NCI-H187 (cell line): ENCODE results near the gene RNF145.

ENCODE experiments used
- DNase-seq, 2 experiments: peaks; one replicate each; lab custom pipeline; 2025; lab: John Stamatoyannopoulos, UW

Gene RNF145

DNA sequence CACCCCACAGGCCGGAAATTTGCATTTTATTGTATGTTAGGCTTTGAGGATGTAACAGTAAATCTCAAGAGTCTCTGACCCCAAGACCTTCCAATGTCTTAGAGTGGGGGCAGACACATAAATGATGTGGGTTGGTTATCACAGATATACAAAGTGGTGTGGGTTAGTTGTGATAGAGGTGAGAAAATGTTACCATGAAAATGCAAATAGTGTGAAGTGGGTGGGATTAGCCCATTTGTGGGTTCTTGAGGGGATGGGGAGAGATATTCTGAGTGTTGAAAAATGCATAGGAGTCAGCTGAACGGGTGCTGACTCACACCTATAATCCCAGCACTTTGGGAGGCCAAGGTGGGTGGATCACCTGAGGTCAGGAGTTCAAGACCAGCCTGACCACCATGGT lies 7.9 kb upstream of the RNF145 start:
- no peak for DNase-seq

DNA sequence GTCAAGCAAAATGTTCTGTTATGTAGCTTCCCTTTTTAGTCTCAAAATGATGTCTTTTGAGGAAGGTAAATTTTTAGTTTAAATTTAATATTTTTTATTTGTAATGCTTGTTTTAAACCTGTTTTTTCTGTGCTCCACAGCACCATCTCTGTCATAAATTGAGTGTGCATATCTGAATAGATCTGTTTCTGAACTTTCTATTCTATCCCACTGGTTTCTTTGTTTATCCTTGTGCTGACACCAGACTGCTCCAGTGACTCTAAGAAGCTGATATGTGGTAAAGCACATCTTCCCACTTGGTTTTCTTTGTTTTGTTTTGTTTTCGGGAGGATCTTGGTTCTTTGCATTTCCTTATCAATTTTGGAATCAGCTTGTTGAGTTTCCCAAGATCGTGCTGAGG lies 7.1 kb upstream of the RNF145 start:
- DNase-seq, result no peak

DNA sequence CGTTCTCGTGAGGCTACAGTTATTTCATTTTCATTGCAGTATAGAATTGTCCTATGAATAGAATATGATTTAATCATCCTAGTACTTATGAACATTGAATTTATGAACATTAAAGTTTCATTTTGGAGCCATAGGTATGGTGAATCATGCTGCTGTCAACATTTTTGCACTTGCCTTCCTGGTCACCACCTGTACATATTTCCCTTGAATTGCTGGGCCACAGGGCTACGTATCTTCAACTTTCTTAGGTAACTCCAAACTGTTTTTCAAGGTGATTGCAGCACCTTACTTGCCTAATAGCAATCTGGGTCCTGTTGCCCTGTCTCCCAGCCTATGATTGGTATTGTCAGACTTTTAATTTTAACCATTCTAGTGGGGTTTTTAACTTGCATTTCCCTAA lies 6.5 kb upstream of the RNF145 start:
- no peak for DNase-seq

DNA sequence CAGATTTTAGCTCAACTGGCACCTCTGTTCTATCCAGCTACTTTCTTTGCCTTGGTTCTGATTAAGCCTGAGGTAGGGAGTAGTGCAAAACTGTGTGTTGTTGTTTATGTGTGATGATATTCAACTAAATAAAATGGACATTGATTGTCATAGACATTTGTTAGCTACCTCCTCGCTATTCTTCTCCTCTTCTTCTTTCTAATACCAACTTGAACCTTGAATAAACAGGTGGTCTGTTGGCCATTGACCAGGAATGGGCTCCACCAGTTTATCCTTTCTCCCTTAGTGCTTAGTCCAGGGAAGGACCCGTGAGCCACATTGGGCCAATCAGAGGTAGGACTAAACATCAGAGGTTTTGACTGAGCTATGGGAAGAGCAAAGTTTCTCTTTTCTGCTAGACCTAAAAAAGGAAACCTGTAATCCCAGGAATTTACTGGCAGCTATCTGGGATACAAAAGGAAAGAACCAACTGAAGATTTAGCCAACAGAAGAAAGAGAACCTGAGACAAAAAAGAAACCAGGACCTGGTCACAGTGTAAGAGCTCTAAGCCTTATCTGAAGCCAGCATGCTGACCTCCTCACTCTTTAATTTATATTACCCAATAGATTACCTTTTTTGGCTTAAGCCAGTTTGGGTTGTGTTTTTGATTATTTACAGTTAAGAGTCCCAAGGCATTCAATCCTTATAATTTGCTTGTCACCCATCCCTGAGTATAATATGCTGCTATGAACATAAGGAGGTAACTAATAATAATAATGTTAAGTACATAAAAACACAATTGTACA lies 5.3 kb upstream of the RNF145 start:
- DNase-seq, result no peak

DNA sequence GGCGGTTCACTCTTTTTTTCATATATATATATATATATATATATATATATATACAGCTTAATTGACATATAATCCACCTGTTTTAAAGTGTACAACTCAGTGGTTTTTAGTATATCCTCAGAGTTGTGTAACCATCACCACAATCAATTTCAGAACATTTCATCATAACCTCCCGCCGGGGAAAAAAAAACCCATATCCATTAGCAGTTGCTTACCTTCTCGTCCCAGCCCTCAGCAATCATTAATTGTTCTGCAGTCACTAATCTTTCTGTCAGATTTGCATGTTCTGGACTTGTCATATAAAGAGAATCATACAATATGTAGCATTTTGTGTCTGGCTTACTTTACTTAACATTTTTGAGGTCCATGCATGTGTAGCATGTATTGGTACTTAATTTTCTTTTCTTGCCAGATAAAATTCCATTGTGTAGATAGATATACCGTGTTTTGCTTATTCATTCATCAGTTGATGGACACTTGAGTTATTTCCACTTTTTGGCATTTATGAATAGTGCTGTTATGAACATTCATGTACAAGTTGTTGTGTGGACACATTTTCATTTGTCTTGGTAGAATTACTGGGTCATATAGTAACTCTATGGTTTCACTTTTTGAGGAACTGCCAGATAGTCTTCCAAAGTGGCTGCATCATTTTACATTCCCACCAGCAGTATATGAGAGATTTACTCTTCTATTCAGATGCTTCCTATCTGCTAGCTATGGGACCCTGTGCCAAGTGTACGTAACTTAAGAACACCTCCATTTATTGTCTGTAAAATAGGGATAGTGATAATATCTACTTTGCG lies 3.5 kb upstream of the RNF145 start:
- DNase-seq, result no peak

DNA sequence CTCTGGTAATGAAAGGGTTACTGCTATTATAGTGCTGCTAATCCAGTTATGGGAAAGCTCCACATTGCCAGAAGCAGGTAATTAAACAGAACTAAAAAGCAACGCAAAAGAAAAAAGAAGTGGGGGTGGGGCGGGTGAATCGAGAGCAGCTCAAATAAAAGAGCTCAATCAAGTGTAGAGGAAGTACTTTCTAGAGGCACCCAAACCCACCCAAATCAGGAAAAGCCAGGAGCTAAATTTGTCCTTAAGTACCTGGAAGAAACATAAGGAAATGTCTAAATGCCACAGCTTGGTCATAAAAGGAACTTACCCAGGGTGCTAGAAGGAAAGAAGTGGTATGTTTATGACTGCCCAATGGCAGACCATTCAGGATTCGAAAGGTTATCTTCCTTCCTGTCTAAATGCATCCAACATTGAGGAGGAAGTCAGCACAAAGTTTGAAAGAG lies 2.4 kb upstream of the RNF145 start:
- no peak for DNase-seq

DNA sequence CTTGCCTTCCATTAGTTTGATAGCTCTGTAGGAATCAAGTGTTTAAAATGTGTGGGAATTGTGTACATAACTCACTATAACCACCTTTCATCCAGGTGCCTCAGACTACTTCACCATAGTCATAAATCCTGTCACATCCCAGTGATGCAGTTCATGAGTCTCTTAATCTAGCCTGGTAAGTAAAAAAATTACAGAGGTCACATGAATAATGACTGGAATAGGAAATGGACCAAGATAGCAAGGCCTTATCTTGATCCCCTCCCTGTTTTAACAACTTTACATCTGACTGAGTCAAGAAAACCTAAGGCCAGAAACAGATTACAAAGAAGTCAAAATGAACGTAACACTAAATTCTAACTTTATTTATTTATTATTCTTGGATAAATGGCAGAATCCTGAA lies 1.5 kb upstream of the RNF145 start:
- DNase-seq, result no peak

DNA sequence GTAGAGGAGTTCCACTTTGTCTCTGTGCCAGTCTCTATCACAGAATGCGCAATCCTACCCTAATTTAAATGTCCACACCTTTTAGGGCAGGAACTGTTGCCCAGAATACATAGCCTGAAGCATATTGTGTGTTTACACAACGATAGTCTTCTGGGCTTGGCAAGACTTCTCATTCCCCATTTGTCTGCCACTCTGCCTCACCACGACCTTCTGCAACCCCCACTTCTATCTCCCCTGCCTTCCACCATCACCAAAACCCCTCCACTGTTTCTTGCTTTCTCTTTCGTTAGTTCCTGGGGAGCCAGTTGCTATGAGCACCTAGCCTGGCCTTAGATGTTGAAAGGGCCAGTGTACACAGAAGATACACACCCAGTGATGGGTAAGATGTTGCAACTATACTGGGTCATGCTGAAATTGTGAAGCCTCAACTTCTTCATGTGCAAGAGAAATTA lies 883 bp upstream of the RNF145 start:
- no peak for DNase-seq

DNA sequence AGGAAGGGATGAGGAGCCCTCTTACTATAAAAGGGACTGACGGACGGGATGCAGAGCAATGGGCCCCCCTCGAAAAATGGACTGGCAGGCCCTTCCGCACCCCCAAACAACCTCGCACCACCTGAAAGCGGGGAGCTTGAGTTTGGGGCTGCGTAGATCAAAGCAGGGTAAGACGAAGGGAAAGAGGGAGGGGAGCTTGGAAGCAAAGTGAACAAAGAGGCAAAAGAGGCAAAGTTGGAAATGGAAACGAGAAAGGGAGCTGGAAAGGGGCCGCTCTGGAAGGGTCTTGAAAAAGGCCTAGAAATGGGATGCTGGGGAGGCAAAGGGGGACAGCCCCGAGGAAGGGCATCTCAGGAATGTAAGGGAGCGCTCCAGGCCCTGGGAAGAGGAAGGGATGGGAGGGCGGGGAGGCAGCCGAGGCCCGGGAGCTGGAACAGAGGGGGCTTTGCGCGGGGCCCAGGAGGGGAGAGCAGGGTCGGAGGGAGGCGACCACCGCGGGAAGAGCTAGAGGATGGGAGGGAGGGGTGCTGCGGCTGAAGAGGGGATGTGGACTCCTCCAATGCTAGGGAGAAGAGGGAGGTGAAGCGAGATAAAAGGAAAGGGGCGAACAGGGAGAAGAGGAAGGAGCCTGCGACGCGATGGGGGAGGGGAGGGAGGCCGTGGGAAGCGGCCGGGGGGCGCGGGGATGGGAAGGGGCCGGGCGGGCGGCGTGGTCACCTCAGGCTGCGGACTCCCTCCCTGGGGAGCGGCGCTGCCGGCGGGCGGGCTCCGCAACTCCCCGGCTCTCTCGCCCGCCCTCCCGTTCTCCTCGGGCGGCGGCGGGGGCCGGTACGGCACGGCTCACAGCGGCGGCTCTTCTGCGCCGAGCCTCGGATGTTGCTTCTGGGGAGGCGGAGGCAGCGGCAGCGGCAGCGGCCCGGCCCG lies 577 bp downstream of the RNF145 start:
- no peak for DNase-seq

DNA sequence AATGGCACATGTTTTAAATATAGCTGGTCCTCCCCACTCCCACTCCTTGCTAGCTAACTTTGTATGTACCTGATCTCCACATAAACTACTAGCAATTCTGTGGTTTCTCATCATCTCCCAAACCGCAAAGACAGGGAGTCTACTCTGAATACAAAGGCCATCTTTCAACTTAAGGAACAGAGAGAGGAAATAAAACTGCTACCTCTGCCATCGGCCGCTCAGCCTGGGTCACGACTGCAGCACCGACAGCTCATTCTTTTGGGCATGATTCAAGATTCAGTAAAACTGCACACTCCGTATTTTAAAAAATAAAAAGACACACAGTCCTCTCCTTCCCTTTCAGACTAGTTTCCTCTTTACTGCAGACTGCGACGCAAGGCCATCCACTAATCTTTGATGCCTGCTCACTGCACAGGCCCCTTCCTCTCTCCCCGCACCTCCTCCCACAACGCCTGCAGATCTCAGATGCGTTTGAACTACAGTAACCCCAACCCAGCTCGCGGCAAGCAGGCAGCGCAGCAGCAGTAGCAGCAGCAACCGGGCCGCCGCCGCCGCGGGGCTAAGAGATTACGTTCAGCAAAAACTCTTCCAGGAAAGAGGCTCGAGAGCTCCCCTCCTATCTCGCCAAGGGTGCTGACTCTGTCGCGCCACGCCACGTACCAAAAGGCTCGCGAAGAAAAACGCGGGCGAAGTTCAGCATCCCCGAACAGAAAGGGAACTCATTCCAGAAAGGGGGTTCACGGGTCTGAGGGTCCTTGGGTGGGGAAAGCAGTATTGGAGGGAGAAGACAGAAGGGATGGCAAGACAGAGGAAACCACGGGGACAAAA lies 1.5 kb downstream of the RNF145 start:
- DNase-seq, result peak; percentile 14 to 37

DNA sequence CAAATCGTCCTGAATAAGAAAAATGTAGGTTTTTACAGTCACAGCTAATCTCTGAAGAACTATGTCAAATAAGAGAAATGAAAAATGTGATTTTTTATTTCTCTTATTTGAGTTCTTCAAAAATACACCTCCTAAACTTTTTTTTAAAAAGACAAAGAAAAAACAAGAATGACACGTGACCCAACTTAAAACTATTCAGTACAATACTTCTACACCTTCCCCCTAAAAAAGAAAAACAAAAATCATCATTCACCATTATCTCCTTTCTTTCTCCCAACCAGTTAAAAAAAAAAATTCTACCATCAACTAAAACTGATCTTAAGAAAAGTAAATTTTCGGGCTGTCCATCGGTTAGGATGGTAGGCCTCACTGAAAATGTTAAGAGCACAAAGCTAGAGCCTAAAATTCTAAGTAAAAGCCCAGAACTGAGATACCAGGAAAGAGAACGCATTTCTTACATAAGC lies 2.1 kb downstream of the RNF145 start:
- no peak for DNase-seq

DNA sequence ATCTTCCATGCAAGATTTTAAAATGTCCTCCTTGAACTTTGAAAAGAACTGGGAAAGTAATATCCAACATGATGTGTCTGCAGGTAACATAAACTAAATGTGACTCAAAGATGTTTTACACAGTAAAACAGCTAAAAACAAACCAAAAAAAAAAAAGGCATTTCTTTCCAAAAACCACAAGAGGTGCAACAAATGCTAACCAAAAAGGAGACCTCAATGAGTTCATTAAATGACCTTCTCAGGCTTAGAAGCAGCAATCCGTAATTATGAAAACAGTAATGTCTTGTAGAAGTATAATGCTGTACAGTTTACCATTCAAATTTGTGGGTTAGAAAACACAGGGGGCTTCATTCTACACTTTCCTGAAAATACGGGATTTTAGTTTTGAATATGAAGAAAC lies 2.5 kb downstream of the RNF145 start:
- DNase-seq, result no peak

DNA sequence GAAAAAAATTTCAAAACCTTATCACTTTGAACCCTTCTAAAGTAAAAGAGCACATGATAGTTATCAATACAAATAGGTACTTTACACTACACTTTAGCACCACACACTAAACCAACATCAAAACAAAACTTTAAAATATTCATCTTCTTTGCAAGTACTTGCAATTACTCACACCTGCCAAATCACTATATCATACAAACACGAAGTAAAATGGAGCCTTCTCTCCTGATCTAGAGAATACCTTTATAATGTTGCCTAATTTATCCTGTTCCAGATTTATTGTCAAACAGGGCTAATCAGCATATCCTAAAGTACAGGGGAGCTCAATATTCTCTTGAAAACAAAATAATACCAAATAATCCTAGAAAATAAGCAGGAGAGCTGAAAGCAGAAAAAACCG lies 3.0 kb downstream of the RNF145 start:
- DNase-seq, result no peak

DNA sequence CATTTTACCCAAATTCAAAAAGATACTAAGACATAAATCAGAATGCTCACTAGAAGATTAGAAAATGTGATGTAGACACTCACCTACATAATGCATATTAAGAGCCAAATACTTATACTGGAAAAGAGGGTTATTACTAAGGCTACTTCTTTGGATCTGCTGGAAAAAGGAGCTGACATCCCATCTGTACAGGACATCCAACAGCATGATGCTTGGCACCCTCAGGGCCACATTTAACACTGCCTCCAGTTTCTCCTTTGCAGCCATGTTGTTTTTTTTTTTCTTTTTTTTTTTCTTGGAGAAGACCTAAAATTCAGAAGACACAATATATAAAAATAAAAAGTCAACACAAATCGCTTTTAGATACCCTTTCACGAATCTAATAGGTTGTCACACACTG lies 6.0 kb downstream of the RNF145 start:
- no peak for DNase-seq

DNA sequence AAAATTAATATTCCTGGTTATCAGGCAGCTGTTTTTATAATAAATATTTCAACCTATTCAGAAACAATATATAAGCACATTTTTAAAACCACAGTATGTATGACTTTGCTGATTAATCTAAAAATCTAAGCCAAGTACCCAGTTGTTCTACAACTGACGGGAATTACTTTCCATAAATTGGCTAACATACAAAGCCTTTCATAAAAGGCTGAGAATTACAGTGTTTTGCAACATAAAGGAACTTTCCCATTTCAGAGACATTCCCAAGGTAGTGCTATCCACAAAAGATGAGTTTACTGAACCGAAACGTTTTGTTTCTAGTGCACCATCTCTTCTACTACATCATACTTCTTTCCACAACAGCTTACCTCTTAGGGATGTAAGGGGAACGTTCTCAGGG lies 7.2 kb downstream of the RNF145 start:
- DNase-seq, result no peak

DNA sequence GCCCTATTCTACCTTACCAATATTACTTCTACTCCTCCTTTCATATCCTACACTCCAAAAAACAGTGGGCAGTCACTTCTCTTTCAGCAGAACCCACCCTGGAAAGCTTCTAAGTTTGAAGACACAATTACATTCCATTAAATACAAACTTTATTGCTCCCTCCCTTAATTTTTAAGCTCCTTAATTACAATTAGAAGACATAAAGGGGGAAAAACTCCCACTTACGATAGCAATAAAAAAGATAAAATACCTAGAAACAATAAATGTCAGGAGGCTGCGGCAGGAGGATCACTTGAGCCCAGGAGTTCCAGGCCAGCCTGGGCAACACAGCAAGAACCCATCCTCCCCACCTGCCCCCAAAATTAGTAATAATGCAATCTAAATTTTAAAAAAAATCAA lies 9.6 kb downstream of the RNF145 start:
- no peak for DNase-seq

DNA sequence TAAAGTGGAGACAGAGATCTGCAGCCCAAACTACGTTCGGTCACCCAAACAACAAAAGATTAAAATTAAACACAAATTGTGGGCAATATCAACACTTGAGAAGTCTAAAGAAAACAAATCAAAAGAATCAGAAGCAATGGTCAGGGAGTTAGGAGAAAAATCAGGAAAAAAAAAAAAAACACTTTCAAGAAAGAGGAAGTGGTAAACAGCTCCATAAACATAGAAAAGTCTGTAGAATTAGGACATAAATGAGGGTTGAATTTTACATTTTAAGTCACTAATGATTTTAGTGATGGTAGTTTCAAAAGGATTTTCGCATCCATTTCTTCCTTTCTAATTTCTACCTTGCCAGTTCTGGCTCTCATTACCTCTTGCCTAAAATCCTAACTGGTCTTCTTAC lies 10.1 kb downstream of the RNF145 start:
- no peak for DNase-seq

DNA sequence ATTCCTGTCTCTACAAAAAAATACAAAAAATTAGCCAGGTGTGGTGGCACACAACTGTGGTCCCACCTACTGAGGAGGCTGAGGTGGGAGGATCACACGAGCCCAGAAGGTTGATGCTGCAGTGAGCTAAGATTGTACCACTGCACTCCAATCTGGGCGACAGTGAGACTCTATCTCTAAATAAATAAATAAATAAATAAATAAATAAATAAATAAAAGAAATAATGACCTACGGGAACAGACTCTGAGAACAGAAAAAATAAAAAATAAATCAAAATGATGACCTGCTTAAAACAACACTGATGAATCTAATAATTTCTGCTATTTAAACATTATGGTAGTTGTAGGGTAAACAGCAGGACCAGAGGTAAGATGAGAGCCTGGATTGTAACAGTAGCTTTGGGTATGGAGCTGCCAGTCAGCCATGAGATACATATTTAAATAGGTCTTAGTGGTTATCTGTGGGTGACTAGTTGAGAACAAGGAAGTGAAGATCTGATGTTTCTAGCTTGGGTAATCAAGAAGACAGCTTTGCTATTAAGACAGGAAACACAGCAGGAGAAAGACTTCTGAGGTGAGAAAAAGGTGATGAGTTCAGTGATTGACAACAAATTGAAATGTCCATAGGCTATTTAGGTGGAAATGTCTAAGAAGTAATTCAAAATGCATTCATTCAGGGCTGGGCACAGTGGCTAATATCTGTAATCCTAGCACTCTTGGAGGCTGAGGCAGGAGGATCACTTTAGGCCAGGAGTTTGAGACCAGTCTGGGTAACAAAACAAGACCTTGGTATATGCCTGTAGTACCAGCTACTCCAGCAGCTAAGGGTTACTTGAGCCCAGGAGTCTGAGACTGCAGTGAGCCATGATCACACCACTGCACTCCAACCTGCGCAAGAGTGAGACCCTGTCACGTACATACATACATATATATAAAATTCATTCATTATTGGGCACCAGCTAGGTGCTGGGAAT lies 11.0 kb downstream of the RNF145 start:
- DNase-seq, result no peak

DNA sequence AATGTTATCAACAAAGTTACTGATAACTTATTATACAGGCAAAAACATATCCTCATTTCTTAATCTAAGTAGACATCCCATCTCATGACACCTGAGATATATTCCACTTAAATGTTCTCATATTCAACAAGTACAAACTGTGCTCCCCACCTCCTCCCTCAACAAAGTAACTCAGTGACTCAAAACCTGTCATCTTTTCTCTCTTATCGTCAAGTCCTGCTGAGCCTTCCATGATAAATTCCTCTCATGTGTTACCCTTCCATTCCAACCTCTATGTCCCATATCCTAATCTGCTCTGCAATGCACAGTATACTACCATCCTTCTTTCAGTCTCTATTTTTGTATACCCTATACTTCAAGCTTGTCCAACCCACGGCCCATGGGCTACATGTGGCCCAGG lies 13.6 kb downstream of the RNF145 start:
- DNase-seq, result no peak

DNA sequence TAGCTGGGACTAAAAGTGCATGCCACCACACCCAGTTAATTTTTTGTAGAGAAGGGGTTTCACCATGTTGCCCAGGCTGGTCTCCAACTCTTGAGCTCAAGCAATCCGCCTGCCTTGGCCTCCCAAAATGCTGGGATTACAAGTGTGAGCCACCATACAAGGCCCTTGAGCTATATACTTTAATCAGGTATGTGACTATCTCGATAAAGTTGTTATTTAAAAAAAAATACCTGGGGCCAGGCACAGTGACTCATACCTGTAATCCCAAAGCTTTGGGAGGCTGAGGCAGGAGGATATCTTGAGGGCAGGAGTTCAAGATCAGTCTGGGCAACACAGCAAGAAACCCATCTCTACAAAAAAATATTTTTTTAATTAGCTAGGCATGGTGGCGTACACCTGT lies 19.2 kb downstream of the RNF145 start:
- DNase-seq, result no peak
